ENCODE data around the gene JAKMIP1. TPM values are rescaled to one million over a fixed set of nuclear protein-coding genes. Genes with fewer than 3 reads are reported as not detected.

Gene JAKMIP1
- total RNA-seq, 1 donor from 2014 or later, result 0.89 TPM

- Mint-ChIP-seq H3K36me3 (ENCODE audit: insufficient read depth) (no peaks in the 10 kb centered on the region), H3K27ac (no peak overlapping the region), H3K4me1 (ENCODE audit: low read depth) (no peaks in the 10 kb centered on the region), H3K4me3 (ENCODE audit: low read depth) (no peak overlapping the region), H3K9me3 (ENCODE audit: low read depth) (no peaks in the 10 kb centered on the region), H3K27me3 (peaks cover 5% of the 10 kb centered on the region)
- no peak for TF ChIP-seq CTCF (IDR thresholded peaks at IDR 0.05; ENCODE audit: unreplicated experiment)
- DNase-seq (ENCODE audit: low spot score, unreplicated experiment), result no peak
These were observed 73.2 kb downstream of the JAKMIP1 start for GRCh38 chr4:6126971-6127745.

- TF ChIP-seq CTCF (IDR thresholded peaks at IDR 0.05; ENCODE audit: unreplicated experiment), result no peak
- Mint-ChIP-seq H3K27ac (no peak overlapping the region), H3K9me3 (ENCODE audit: low read depth) (no peaks in the 10 kb centered on the region), H3K4me3 (ENCODE audit: low read depth) (no peak overlapping the region), H3K36me3 (ENCODE audit: insufficient read depth) (no peaks in the 10 kb centered on the region), H3K4me1 (ENCODE audit: low read depth) (no peaks in the 10 kb centered on the region), H3K27me3 (peaks cover 5% of the 10 kb centered on the region)
- no peak for DNase-seq (ENCODE audit: low spot score, unreplicated experiment)
These were observed 75.2 kb downstream of the JAKMIP1 start for GRCh38 chr4:6125103-6125651.

GRCh38 chr4:6124386-6125102 lies 75.8 kb downstream of the JAKMIP1 start:
- no peak overlapping the region for H3K4me3 Mint-ChIP-seq (ENCODE audit: low read depth)
- H3K27ac Mint-ChIP-seq, result no peak overlapping the region
- TF ChIP-seq CTCF (IDR thresholded peaks at IDR 0.05; ENCODE audit: unreplicated experiment), result no peak
- H3K27me3 Mint-ChIP-seq, result peaks cover 5% of the 10 kb centered on the region
- no peak for DNase-seq (ENCODE audit: low spot score, unreplicated experiment)
- H3K36me3 Mint-ChIP-seq (ENCODE audit: insufficient read depth), result no peaks in the 10 kb centered on the region
- H3K4me1 Mint-ChIP-seq (ENCODE audit: low read depth), result no peaks in the 10 kb centered on the region
- H3K9me3 Mint-ChIP-seq (ENCODE audit: low read depth), result no peaks in the 10 kb centered on the region

- H3K4me1 Mint-ChIP-seq (ENCODE audit: low read depth), result no peaks in the 10 kb centered on the region
- no peak overlapping the region for H3K27ac Mint-ChIP-seq
- H3K4me3 Mint-ChIP-seq (ENCODE audit: low read depth), result no peak overlapping the region
- H3K36me3 Mint-ChIP-seq (ENCODE audit: insufficient read depth), result no peaks in the 10 kb centered on the region
- H3K9me3 Mint-ChIP-seq (ENCODE audit: low read depth), result no peaks in the 10 kb centered on the region
- DNase-seq (ENCODE audit: low spot score, unreplicated experiment), result no peak
- no peak for TF ChIP-seq CTCF (IDR thresholded peaks at IDR 0.05; ENCODE audit: unreplicated experiment)
- peaks cover 5% of the 10 kb centered on the region for H3K27me3 Mint-ChIP-seq
These were observed 76.4 kb downstream of the JAKMIP1 start for GRCh38 chr4:6123976-6124375.

GRCh38 chr4:6123541-6123940 lies 76.8 kb downstream of the JAKMIP1 start:
- Mint-ChIP-seq H3K9me3 (ENCODE audit: low read depth) (no peaks in the 10 kb centered on the region), H3K27ac (no peak overlapping the region), H3K4me1 (ENCODE audit: low read depth) (no peaks in the 10 kb centered on the region), H3K27me3 (peaks cover 9% of the 10 kb centered on the region), H3K4me3 (ENCODE audit: low read depth) (no peak overlapping the region), H3K36me3 (ENCODE audit: insufficient read depth) (no peaks in the 10 kb centered on the region)
- TF ChIP-seq CTCF (IDR thresholded peaks at IDR 0.05; ENCODE audit: unreplicated experiment), result no peak
- no peak for DNase-seq (ENCODE audit: low spot score, unreplicated experiment)

All from progenitor cell of endocrine pancreas (in vitro differentiated cells).